Ammon's horn (tissue), 1 donor: ENCODE measurements around the gene TIMM13.

ENCODE experiments used
- DNase-seq: peaks from one replicate; pipeline ENCODE4 v3.0.0-alpha.2; 2016; ENCODE audit warnings: low spot score

The TIMM13 gene

GRCh38 chr19:2382530-2383222 lies 44.7 kb downstream of the TIMM13 start:
- no peak for DNase-seq

GRCh38 chr19:2381148-2381820 lies 46.1 kb downstream of the TIMM13 start:
- peak; percentile 94 for DNase-seq

GRCh38 chr19:2380567-2380966 lies 46.8 kb downstream of the TIMM13 start:
- no peak for DNase-seq

- DNase-seq: no peak
Observed at GRCh38 chr19:2376784-2377519, 50.4 kb downstream of the TIMM13 start.
